HEK293 (cell line): ENCODE measurements around the gene IL34.

Source experiments
- CTCF ChIA-PET: fragments of 350-600 bp; formaldehyde crosslinking; extraction: SDS; loops from one replicate; lab custom pipeline; 2021; ENCODE audit warnings: antibody characterized with exemption; lab: Yijun Ruan, JAX
- POLR2A ChIA-PET: fragments of 300-600 bp; formaldehyde crosslinking; extraction: SDS; loops from one replicate; lab custom pipeline; 2020; ENCODE audit warnings: antibody characterized with exemption, inconsistent platforms; lab: Yijun Ruan, JAX
- H3K27ac ChIP-seq: fragments of 200-500 bp; sonication (Bioruptor generic); 2 replicates; pipeline ENCODE4 v1.5.1; 2014; ENCODE audit warnings: low read depth, low read length, control low read depth, inconsistent platforms; ENCODE audit errors: extremely low read depth
- H3K36me3 ChIP-seq, 2 experiments: fragments of 200-500 bp in 1 of 2; sonication (Bioruptor generic) in 1 of 2; 1 replicate in 1 of 2; 2 replicates in 1 of 2; pipeline ENCODE4 v1.5.1; 2014 to 2017; ENCODE audit warnings: inconsistent platforms in 2 of 2, low read length in 2 of 2; ENCODE audit not compliant: control insufficient read depth in 2 of 2, insufficient read depth in 1 of 2
- H3K4me1 ChIP-seq: fragments of 200-500 bp; sonication (Bioruptor generic); 2 replicates; pipeline ENCODE4 v1.5.1; 2014; ENCODE audit warnings: mild to moderate bottlenecking, low read length, inconsistent platforms; ENCODE audit not compliant: control insufficient read depth, insufficient read depth
- H3K4me3 ChIP-seq: 2 replicates; pipeline ENCODE4 v1.5.1; 2011; ENCODE audit warnings: low read depth, mild to moderate bottlenecking, control low read depth, low read length, moderate library complexity
- H3K9me3 ChIP-seq: fragments of 200-500 bp; sonication (Bioruptor generic); 2 replicates; pipeline ENCODE4 v1.5.1; 2014; ENCODE audit warnings: low read depth, low read length, inconsistent platforms; ENCODE audit not compliant: control insufficient read depth, insufficient read depth
- EGR2 ChIP-seq: fragments of 450-650 bp; formaldehyde crosslinking; IDR thresholded peaks from 2 replicates; pipeline ENCODE4 v1.5.1; 2016; ENCODE audit warnings: low read depth, missing biosample characterization, missing genetic modification characterization
- GLI4 ChIP-seq: fragments of 450-650 bp; formaldehyde crosslinking; IDR thresholded peaks from 2 replicates; pipeline ENCODE4 v1.5.1; 2016; ENCODE audit warnings: missing biosample characterization, missing genetic modification characterization
- GLIS1 ChIP-seq: fragments of 450-650 bp; formaldehyde crosslinking; IDR thresholded peaks from 2 replicates; pipeline ENCODE4 v1.5.1; 2016; ENCODE audit warnings: missing biosample characterization, missing genetic modification characterization
- HIC1 ChIP-seq: fragments of 450-650 bp; formaldehyde crosslinking; IDR thresholded peaks from 2 replicates; pipeline ENCODE4 v1.5.1; 2016; ENCODE audit warnings: missing biosample characterization, missing genetic modification characterization
- HOXA7 ChIP-seq: sonication (generic); formaldehyde crosslinking; IDR thresholded peaks from 2 replicates; pipeline ENCODE4 v1.8.1; 2022; ENCODE audit warnings: missing genetic modification reagents, borderline replicate concordance
- IKZF3 ChIP-seq: fragments of 450-650 bp; IDR thresholded peaks from 2 replicates; pipeline ENCODE4 v1.5.0; 2018; ENCODE audit warnings: missing biosample characterization, mild to moderate bottlenecking, missing genetic modification characterization, moderate library complexity
- KLF17 ChIP-seq: fragments of 450-650 bp; formaldehyde crosslinking; IDR thresholded peaks from 2 replicates; pipeline ENCODE4 v1.5.1; 2016; ENCODE audit warnings: missing biosample characterization, missing genetic modification characterization
- KLF7 ChIP-seq: fragments of 450-650 bp; formaldehyde crosslinking; IDR thresholded peaks from 2 replicates; pipeline ENCODE4 v1.5.1; 2016; ENCODE audit warnings: missing biosample characterization, missing genetic modification characterization, borderline replicate concordance
- PATZ1 ChIP-seq: fragments of 450-650 bp; formaldehyde crosslinking; IDR thresholded peaks from 2 replicates; pipeline ENCODE4 v1.5.1; 2016; ENCODE audit warnings: missing biosample characterization, missing genetic modification characterization
- YY2 ChIP-seq: fragments of 450-650 bp; formaldehyde crosslinking; IDR thresholded peaks from 2 replicates; pipeline ENCODE4 v1.5.1; 2016; ENCODE audit warnings: missing biosample characterization, missing genetic modification characterization
- ZBTB20 ChIP-seq: fragments of 450-650 bp; formaldehyde crosslinking; IDR thresholded peaks from 2 replicates; pipeline ENCODE4 v1.5.1; 2016; ENCODE audit warnings: missing biosample characterization, missing genetic modification characterization
- ZBTB48 ChIP-seq: fragments of 450-650 bp; formaldehyde crosslinking; IDR thresholded peaks from 2 replicates; pipeline ENCODE4 v1.5.1; 2016; ENCODE audit warnings: missing biosample characterization, missing genetic modification characterization
- ZBTB7A ChIP-seq: fragments of 450-650 bp; formaldehyde crosslinking; IDR thresholded peaks from 2 replicates; pipeline ENCODE4 v1.5.1; 2016; ENCODE audit warnings: low read depth, missing biosample characterization, missing genetic modification characterization
- ZEB2 ChIP-seq: fragments of 450-650 bp; formaldehyde crosslinking; IDR thresholded peaks from 2 replicates; pipeline ENCODE4 v1.5.1; 2016; ENCODE audit warnings: missing biosample characterization, missing genetic modification characterization
- ZIC2 ChIP-seq: fragments of 450-650 bp; formaldehyde crosslinking; IDR thresholded peaks from 2 replicates; pipeline ENCODE4 v1.5.1; 2016; ENCODE audit warnings: missing biosample characterization, missing genetic modification characterization
- ZNF157 ChIP-seq: fragments of 450-650 bp; formaldehyde crosslinking; IDR thresholded peaks from 2 replicates; pipeline ENCODE4 v1.5.1; 2016; ENCODE audit warnings: missing biosample characterization, missing genetic modification characterization
- ZNF221 ChIP-seq: fragments of 450-650 bp; formaldehyde crosslinking; IDR thresholded peaks from 2 replicates; pipeline ENCODE4 v1.5.1; 2017; ENCODE audit warnings: missing biosample characterization, missing genetic modification characterization, borderline replicate concordance
- ZNF248 ChIP-seq: fragments of 450-650 bp; formaldehyde crosslinking; IDR thresholded peaks from 2 replicates; pipeline ENCODE4 v1.5.1; 2017; ENCODE audit warnings: missing biosample characterization, missing genetic modification characterization
- ZNF280D ChIP-seq: fragments of 450-650 bp; formaldehyde crosslinking; IDR thresholded peaks from 2 replicates; pipeline ENCODE4 v1.5.1; 2016; ENCODE audit warnings: missing biosample characterization, missing genetic modification characterization
- ZNF302 ChIP-seq: fragments of 450-650 bp; formaldehyde crosslinking; IDR thresholded peaks from 2 replicates; pipeline ENCODE4 v1.5.1; 2016; ENCODE audit warnings: missing biosample characterization, missing genetic modification characterization, low read depth
- ZNF366 ChIP-seq: fragments of 450-650 bp; formaldehyde crosslinking; conservative IDR thresholded peaks from 2 replicates; pipeline ENCODE4 v1.5.1; 2016; ENCODE audit warnings: missing biosample characterization, missing genetic modification characterization
- ZNF391 ChIP-seq: fragments of 450-650 bp; formaldehyde crosslinking; IDR thresholded peaks from 2 replicates; pipeline ENCODE4 v1.5.1; 2016; ENCODE audit warnings: low read depth, missing biosample characterization, missing genetic modification characterization, borderline replicate concordance
- ZNF423 ChIP-seq: fragments of 450-650 bp; formaldehyde crosslinking; IDR thresholded peaks from 2 replicates; pipeline ENCODE4 v1.5.1; 2016; ENCODE audit warnings: missing biosample characterization, missing genetic modification characterization
- ZNF501 ChIP-seq: fragments of 450-650 bp; formaldehyde crosslinking; IDR thresholded peaks from 2 replicates; pipeline ENCODE4 v1.5.1; 2016; ENCODE audit warnings: missing biosample characterization, missing genetic modification characterization
- ZNF555 ChIP-seq: fragments of 450-650 bp; formaldehyde crosslinking; conservative IDR thresholded peaks from 2 replicates; pipeline ENCODE4 v1.5.1; 2017; ENCODE audit warnings: missing biosample characterization, mild to moderate bottlenecking, missing genetic modification characterization, inconsistent platforms
- ZNF558 ChIP-seq: fragments of 450-650 bp; formaldehyde crosslinking; IDR thresholded peaks from 2 replicates; pipeline ENCODE4 v1.5.1; 2016; ENCODE audit warnings: missing biosample characterization, missing genetic modification characterization
- ZNF658 ChIP-seq: fragments of 450-650 bp; formaldehyde crosslinking; IDR thresholded peaks from 2 replicates; pipeline ENCODE4; 2016; ENCODE audit warnings: missing biosample characterization, missing genetic modification characterization
- ZNF664 ChIP-seq: fragments of 450-650 bp; formaldehyde crosslinking; IDR thresholded peaks from 2 replicates; pipeline ENCODE4 v1.5.1; 2016; ENCODE audit warnings: missing biosample characterization, missing genetic modification characterization
- ZNF677 ChIP-seq: fragments of 450-650 bp; IDR thresholded peaks from 2 replicates; pipeline ENCODE4 v1.5.0; 2018; ENCODE audit warnings: missing biosample characterization, mild to moderate bottlenecking, missing genetic modification characterization, moderate library complexity
- ZNF777 ChIP-seq: fragments of 450-650 bp; formaldehyde crosslinking; IDR thresholded peaks from 2 replicates; pipeline ENCODE4 v1.5.1; 2017; ENCODE audit warnings: missing biosample characterization, missing genetic modification characterization, borderline replicate concordance
- ZNF830 ChIP-seq: fragments of 450-650 bp; IDR thresholded peaks from 2 replicates; pipeline ENCODE4 v1.5.0; 2018; ENCODE audit warnings: missing biosample characterization, missing genetic modification characterization, low read depth, mild to moderate bottlenecking, moderate library complexity
- ZNF843 ChIP-seq: fragments of 450-650 bp; formaldehyde crosslinking; IDR thresholded peaks from 2 replicates; pipeline ENCODE4 v1.5.1; 2016; ENCODE audit warnings: missing biosample characterization, missing genetic modification characterization

IL34 gene

GRCh38 chr16:70687102-70687511 is 40.7 kb downstream of the IL34 start:
- H3K9me3 ChIP-seq = no peaks in the 10 kb centered on the region
- no peak overlapping the region for H3K4me3 ChIP-seq
- ChIA-PET CTCF (interaction anchor here (0.6 to 1.4 kb wide), 4 partner anchors 48 to 155 kb away, joined by 3 to 6 read pairs (median 3); no protein-coding TSS in a partner anchor), POLR2A (interaction anchor here (0.6 kb wide), 1 partner anchor 100 kb away, joined by 3 read pairs; no protein-coding TSS in a partner anchor)
- H3K4me1 ChIP-seq = peaks cover 13% of the 10 kb centered on the region
- H3K36me3 ChIP-seq = peaks cover 0 to 14% of the 10 kb centered on the region in 2 experiments; a peak in 1 of 3 replicates
- H3K27ac ChIP-seq = no peak overlapping the region
- peak; percentile 44; the same call in 1 of the 2 replicates for TF ChIP-seq ZBTB20 (tag by site-specific recombination)
- no peak for TF ChIP-seq ZNF280D
- TF ChIP-seq ZNF501 (tag by site-specific recombination) = no peak
- TF ChIP-seq KLF7 (tag by site-specific recombination) = no peak
- TF ChIP-seq ZNF843 = no peak
- TF ChIP-seq ZNF302 = no peak
- no peak for TF ChIP-seq GLI4 (tag by site-specific recombination)
- 0 out of 2 replicates have a peak, but pooled peaks have one; percentile 27 for TF ChIP-seq HIC1 (tag by site-specific recombination)
- TF ChIP-seq ZNF677 (tag by site-specific recombination) = no peak
- peak; percentile 91 for TF ChIP-seq ZIC2 (tag by site-specific recombination)
- TF ChIP-seq ZNF777 (tag by site-specific recombination) = no peak
- TF ChIP-seq ZNF157 (tag by site-specific recombination) = no peak
- TF ChIP-seq IKZF3 (tag by site-specific recombination) = 0 out of 2 replicates have a peak, but pooled peaks have one; percentile 31
- no peak for TF ChIP-seq ZNF221 (tag by site-specific recombination)
- TF ChIP-seq ZBTB7A (tag by site-specific recombination) = no peak
- TF ChIP-seq KLF17 (tag by site-specific recombination) = no peak
- no peak for TF ChIP-seq ZNF248 (tag by site-specific recombination)
- TF ChIP-seq ZEB2 (tag by site-specific recombination) = no peak
- no peak for TF ChIP-seq ZNF830 (tag by site-specific recombination)
- no peak for TF ChIP-seq HOXA7 (CRISPR knock-in tag)
- TF ChIP-seq ZNF391 (tag by site-specific recombination) = no peak
- peak; percentile 65 for TF ChIP-seq GLIS1 (tag by site-specific recombination)
- no peak for TF ChIP-seq EGR2
- TF ChIP-seq ZBTB48 (tag by site-specific recombination) = peak; percentile 67
- 0 out of 2 replicates have a peak, but pooled peaks have one; percentile 22 for TF ChIP-seq ZNF366 (tag by site-specific recombination)
- TF ChIP-seq PATZ1 (tag by site-specific recombination) = peak; percentile 57; the same call in 1 of the 2 replicates
- TF ChIP-seq ZNF423 = peak; percentile 17; the same call in 1 of the 2 replicates
- no peak for TF ChIP-seq ZNF664 (tag by site-specific recombination)
- TF ChIP-seq ZNF558 (tag by site-specific recombination) = no peak
- TF ChIP-seq ZNF658 (tag by site-specific recombination) = no peak
- no peak for TF ChIP-seq YY2 (tag by site-specific recombination)
- no peak for TF ChIP-seq ZNF555
